Mononuclear cell (primary cell): ENCODE data around the gene MITD1. TPM values are rescaled to one million over a fixed set of nuclear protein-coding genes. Genes with fewer than 3 reads are reported as not detected.

Source experiments
- H3K27me3 ChIP-seq: 2 replicates; pipeline ENCODE4 v1.6.0; 2011; ENCODE audit warnings: low read length, control low read depth; ENCODE audit not compliant: insufficient read depth
- H3K4me1 ChIP-seq: 2 replicates; pipeline ENCODE4 v1.5.1; 2011; ENCODE audit warnings: mild to moderate bottlenecking, low read length, control low read depth; ENCODE audit not compliant: insufficient read depth
- H3K4me3 ChIP-seq: 2 replicates; pipeline ENCODE4 v1.5.1; 2011; ENCODE audit warnings: mild to moderate bottlenecking, low read length, moderate library complexity
- H3K9me3 ChIP-seq: 2 replicates; pipeline ENCODE4 v1.5.1; 2011; ENCODE audit warnings: low read depth, mild to moderate bottlenecking, control low read depth, low read length
- total RNA-seq: library from RNA; depleted of rRNA; stranded (reverse); fragments of >200 nt; gene quantifications from one replicate; pipeline ENCODE4 v1.2.3, GENCODE V29; 2012

The MITD1 gene
- total RNA-seq, 1 donor = 16.2 TPM

GRCh38 chr2:99171377-99172140, 9.3 kb downstream of the MITD1 start:
- H3K4me1 ChIP-seq = no peaks in the 10 kb centered on the region
- no peak overlapping the region for H3K4me3 ChIP-seq
- H3K27me3 ChIP-seq = no peaks in the 10 kb centered on the region
- no peaks in the 10 kb centered on the region for H3K9me3 ChIP-seq

- no peak overlapping the region for H3K4me3 ChIP-seq
- no peaks in the 10 kb centered on the region for H3K4me1 ChIP-seq
- H3K27me3 ChIP-seq = no peaks in the 10 kb centered on the region
- no peaks in the 10 kb centered on the region for H3K9me3 ChIP-seq
Measured at GRCh38 chr2:99169534-99169933, 11.3 kb downstream of the MITD1 start.

- H3K4me1 ChIP-seq = no peaks in the 10 kb centered on the region
- no peaks in the 10 kb centered on the region for H3K27me3 ChIP-seq
- no peaks in the 10 kb centered on the region for H3K9me3 ChIP-seq
- no peak overlapping the region for H3K4me3 ChIP-seq
Measured at GRCh38 chr2:99166218-99166617, 14.6 kb downstream of the MITD1 start.

- Histone ChIP-seq H3K27me3 (no peaks in the 10 kb centered on the region), H3K4me3 (no peak overlapping the region), H3K9me3 (no peaks in the 10 kb centered on the region), H3K4me1 (peaks cover 11% of the 10 kb centered on the region)
Measured at GRCh38 chr2:99159594-99159993, 21.3 kb downstream of the MITD1 start.

GRCh38 chr2:99158599-99158998, 22.3 kb downstream of the MITD1 start:
- H3K27me3 ChIP-seq = no peaks in the 10 kb centered on the region
- no peak overlapping the region for H3K4me3 ChIP-seq
- H3K9me3 ChIP-seq = no peaks in the 10 kb centered on the region
- H3K4me1 ChIP-seq = peaks cover 20% of the 10 kb centered on the region

GRCh38 chr2:99156891-99157290, 24.0 kb downstream of the MITD1 start:
- no peak overlapping the region for H3K4me3 ChIP-seq
- H3K4me1 ChIP-seq = peaks cover 20% of the 10 kb centered on the region
- no peaks in the 10 kb centered on the region for H3K9me3 ChIP-seq
- no peaks in the 10 kb centered on the region for H3K27me3 ChIP-seq

GRCh38 chr2:99154643-99155536, 26.0 kb downstream of the MITD1 start, which contains the start of the genes LIPT1 and TSGA10:
LIPT1 (plus strand) TSS chr2:99154967; CDS start chr2:99161958, 6,991 bp downstream.
TSGA10 (minus strand) TSS chr2:99154942; CDS start chr2:99109439, 45,503 bp downstream.
- H3K9me3 ChIP-seq = no peaks in the 10 kb centered on the region
- H3K4me3 ChIP-seq = peak within 1 kb of the TSS; percentile 90
- H3K27me3 ChIP-seq = no peaks in the 10 kb centered on the region
- peaks cover 25% of the 10 kb centered on the region for H3K4me1 ChIP-seq

GRCh38 chr2:99153921-99154604, 26.8 kb downstream of the MITD1 start:
- H3K9me3 ChIP-seq = no peaks in the 10 kb centered on the region
- H3K27me3 ChIP-seq = no peaks in the 10 kb centered on the region
- H3K4me1 ChIP-seq = peaks cover 25% of the 10 kb centered on the region
- peak overlapping the region; percentile 90 for H3K4me3 ChIP-seq

- no peaks in the 10 kb centered on the region for H3K27me3 ChIP-seq
- peaks cover 25% of the 10 kb centered on the region for H3K4me1 ChIP-seq
- no peak overlapping the region for H3K4me3 ChIP-seq
- H3K9me3 ChIP-seq = no peaks in the 10 kb centered on the region
Measured at GRCh38 chr2:99152199-99152895, 28.5 kb downstream of the MITD1 start.

- Histone ChIP-seq H3K4me3 (no peak overlapping the region), H3K4me1 (peaks cover 18% of the 10 kb centered on the region)
Measured at GRCh38 chr2:99150706-99151105, 30.2 kb downstream of the MITD1 start.

GRCh38 chr2:99141110-99142108, 39.4 kb downstream of the MITD1 start, which contains the start of gene C2orf15:
C2orf15 (plus strand) TSS chr2:99141707; CDS start chr2:99150559, 8,852 bp downstream.
- Histone ChIP-seq H3K27me3 (peaks cover 3% of the 10 kb centered on the region), H3K9me3 (no peaks in the 10 kb centered on the region), H3K4me1 (peaks cover 16% of the 10 kb centered on the region), H3K4me3 (peak within 1 kb of the TSS; percentile 89)

More at GRCh38 chr2:99150706-99151105, 30.2 kb downstream of the MITD1 start:
- Histone ChIP-seq H3K27me3 (no peaks in the 10 kb centered on the region), H3K9me3 (no peaks in the 10 kb centered on the region)

- peak overlapping the region; percentile 89 for H3K4me3 ChIP-seq
- peaks cover 3% of the 10 kb centered on the region for H3K27me3 ChIP-seq
- no peaks in the 10 kb centered on the region for H3K9me3 ChIP-seq
- peaks cover 16% of the 10 kb centered on the region for H3K4me1 ChIP-seq
Measured at GRCh38 chr2:99140860-99141109, 40.1 kb downstream of the MITD1 start.

GRCh38 chr2:99140056-99140859, 40.6 kb downstream of the MITD1 start:
- Histone ChIP-seq H3K4me3 (peak overlapping the region; percentile 89), H3K9me3 (no peaks in the 10 kb centered on the region), H3K4me1 (peaks cover 16% of the 10 kb centered on the region), H3K27me3 (peaks cover 3% of the 10 kb centered on the region)
